GM06990 (cell line): Measurements from ENCODE around the gene FOXN4.

Source experiments
- DNase-seq: peaks from one replicate; pipeline ENCODE4 v3.0.0-alpha.2; 2011; ENCODE audit not compliant: insufficient read length; ENCODE audit errors: extremely low read depth
- H3K27me3 ChIP-seq: replicated peaks from 2 replicates; pipeline ENCODE4 v1.6.0; 2011; ENCODE audit warnings: low read length; ENCODE audit not compliant: control insufficient read depth, insufficient read depth
- H3K36me3 ChIP-seq: 2 replicates; pipeline ENCODE4 v1.5.1; 2011; ENCODE audit warnings: low read length; ENCODE audit not compliant: control insufficient read depth, insufficient read depth
- H3K4me3 ChIP-seq: replicated peaks from 2 replicates; pipeline ENCODE4 v1.5.1; 2011; ENCODE audit warnings: low read depth, mild to moderate bottlenecking, control low read depth, low read length
- TF ChIP-seq, protein P1 (sequence below): IDR thresholded peaks from 2 replicates; pipeline ENCODE4 v1.5.1; 2011; ENCODE audit warnings: low read length, control low read depth, mild to moderate bottlenecking, inconsistent platforms; ENCODE audit not compliant: insufficient read depth, poor library complexity, severe bottlenecking

FOXN4 gene

DNA sequence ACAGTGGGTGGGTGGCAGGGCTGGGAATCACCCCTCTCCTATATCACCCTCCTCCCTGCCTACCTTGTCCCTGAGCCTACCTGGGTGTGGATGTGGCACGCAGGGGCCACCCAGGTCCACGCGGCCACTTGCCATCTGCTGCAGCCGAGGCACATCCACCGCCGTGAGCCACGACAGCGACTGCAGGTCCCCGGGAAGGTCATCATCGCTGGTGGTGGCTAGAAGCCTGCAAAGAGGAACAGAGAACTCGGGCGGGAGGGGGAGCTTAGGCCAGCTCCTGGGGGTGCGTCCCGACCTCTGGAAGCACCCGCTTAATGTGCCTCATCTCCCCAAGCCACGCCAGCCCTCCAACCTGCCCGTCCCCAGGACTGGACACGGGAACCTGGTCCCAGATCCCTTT, 19.0 kb downstream of the FOXN4 start:
- TF ChIP-seq, protein P1, sequence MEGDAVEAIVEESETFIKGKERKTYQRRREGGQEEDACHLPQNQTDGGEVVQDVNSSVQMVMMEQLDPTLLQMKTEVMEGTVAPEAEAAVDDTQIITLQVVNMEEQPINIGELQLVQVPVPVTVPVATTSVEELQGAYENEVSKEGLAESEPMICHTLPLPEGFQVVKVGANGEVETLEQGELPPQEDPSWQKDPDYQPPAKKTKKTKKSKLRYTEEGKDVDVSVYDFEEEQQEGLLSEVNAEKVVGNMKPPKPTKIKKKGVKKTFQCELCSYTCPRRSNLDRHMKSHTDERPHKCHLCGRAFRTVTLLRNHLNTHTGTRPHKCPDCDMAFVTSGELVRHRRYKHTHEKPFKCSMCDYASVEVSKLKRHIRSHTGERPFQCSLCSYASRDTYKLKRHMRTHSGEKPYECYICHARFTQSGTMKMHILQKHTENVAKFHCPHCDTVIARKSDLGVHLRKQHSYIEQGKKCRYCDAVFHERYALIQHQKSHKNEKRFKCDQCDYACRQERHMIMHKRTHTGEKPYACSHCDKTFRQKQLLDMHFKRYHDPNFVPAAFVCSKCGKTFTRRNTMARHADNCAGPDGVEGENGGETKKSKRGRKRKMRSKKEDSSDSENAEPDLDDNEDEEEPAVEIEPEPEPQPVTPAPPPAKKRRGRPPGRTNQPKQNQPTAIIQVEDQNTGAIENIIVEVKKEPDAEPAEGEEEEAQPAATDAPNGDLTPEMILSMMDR, result no peak
- DNase-seq, result no peak
- peaks cover 2% of the 10 kb centered on the region; the same call in 1 of the 2 replicates for H3K27me3 ChIP-seq
- H3K4me3 ChIP-seq, result no peak overlapping the region
- H3K36me3 ChIP-seq, result no peaks in the 10 kb centered on the region

DNA sequence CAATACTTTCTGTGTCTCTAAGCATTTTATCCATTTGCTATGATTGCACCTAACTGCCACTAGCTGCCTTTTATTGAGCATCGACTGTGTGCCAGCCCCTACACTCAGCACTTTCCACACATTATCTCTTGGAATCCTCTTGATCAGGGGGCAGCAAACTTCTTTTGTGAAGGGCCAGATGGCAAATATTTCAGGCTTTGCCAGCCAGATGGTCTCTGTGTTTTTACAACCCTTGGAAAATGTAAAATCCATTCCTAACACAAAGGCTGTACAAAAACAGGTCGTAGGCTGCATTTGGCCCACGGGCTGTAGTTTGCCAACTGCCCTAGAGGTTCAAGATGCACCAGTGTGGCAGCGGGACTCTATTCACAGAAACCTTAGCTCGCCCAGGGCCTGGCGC, 19.5 kb downstream of the FOXN4 start:
- no peaks in the 10 kb centered on the region for H3K36me3 ChIP-seq
- DNase-seq, result no peak
- TF ChIP-seq, protein P1, result no peak
- no peak overlapping the region for H3K4me3 ChIP-seq
- H3K27me3 ChIP-seq, result peaks cover 2% of the 10 kb centered on the region; the same call in 1 of the 2 replicates

DNA sequence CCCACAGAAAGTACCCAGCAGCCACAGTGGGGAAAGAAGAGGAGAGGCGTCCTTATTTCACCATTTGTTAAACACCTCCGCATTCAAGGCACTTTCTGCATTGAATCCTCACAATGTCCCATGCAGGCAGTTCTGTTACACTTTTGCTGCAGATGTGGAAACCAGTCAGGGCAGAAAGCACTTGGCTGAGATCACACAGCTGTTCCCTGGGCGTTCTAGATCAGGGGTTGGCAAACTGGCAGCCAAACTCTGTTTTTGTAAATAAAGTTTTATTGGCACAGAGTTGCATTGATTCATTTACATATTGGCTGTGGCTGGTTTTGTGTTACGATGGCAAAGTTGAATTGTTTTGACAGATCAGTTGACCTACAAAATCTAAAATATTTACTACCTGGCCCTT, 20.1 kb downstream of the FOXN4 start:
- Histone ChIP-seq H3K4me3 (no peak overlapping the region), H3K36me3 (no peaks in the 10 kb centered on the region), H3K27me3 (peaks cover 2% of the 10 kb centered on the region; the same call in 1 of the 2 replicates)
- TF ChIP-seq, protein P1, result no peak
- no peak for DNase-seq

DNA sequence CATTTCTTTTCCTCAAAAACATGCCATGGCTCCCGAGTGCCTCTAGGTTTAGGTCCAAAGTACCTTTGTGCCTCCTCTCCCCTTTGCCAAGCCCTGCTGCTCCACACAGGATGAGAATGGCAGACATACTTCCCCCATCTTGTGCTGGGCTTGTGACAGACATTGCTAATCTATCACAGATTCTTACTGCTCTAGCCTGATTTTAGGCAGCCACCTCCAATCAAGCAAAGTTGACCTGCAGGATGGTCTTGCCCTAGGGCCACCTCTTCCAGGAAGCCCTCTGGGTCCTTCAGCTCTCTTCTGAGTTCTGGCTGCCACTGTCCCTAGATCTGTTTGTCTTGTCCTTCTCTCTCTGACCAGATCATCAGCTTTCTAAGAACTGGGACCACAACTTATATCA, 20.5 kb downstream of the FOXN4 start:
- TF ChIP-seq, protein P1, result no peak
- Histone ChIP-seq H3K36me3 (no peaks in the 10 kb centered on the region), H3K27me3 (peaks cover 2% of the 10 kb centered on the region; the same call in 1 of the 2 replicates), H3K4me3 (no peak overlapping the region)
- no peak for DNase-seq

DNA sequence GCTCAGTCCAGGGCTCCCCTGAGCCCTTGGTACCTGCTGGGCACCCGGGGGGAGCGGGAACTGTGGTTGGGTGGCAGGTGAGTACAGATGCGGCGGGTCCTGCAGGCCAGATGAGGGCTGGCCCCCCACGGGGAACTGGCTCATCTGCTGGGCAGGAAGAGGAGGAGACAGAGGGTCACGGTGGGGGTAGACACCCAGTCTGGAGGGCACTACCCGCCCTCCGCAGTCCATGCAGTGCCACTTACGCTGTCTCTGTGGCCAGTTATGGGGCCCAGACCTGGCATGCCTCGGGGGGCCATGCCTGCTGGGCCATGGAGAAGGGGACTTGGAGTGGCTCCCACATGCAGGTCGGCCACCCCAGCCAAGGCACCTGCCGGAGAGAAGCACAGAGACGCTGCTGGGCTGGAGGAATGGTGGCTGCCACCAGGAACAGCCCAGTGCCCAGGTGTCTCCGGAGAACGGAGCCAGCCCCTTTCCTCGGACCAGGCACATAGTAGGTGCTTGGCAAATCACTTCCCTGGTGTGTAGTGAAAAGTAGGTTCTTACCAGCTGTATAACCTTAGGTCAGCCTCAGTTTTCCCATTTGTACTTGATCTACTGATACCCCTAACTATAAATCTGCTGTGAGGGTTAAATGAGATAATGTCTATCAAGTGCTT, 21.1 kb downstream of the FOXN4 start:
- TF ChIP-seq, protein P1, result no peak
- DNase-seq, result no peak
- Histone ChIP-seq H3K36me3 (no peaks in the 10 kb centered on the region), H3K4me3 (no peak overlapping the region), H3K27me3 (peaks cover 2% of the 10 kb centered on the region; the same call in 1 of the 2 replicates)
